Muscle layer of colon (tissue), 2 donors: ENCODE results near the gene SAMD4A.
A peak's percentile ranks its signal among the peaks of the same experiment; 100 is the strongest.

ENCODE experiments used
- H3K27ac ChIP-seq: one replicate; pipeline ENCODE4 v1.7.0; 2013; ENCODE audit warnings: low read depth, mild to moderate bottlenecking, low read length, moderate library complexity
- H3K27me3 ChIP-seq, 2 donors: one replicate each; pipeline ENCODE4 v1.7.0; 2013; ENCODE audit warnings: low read length in 2 of 2, mild to moderate bottlenecking in 2 of 2; ENCODE audit not compliant: insufficient read depth in 2 of 2, control insufficient read depth in 1 of 2
- H3K36me3 ChIP-seq: one replicate; pipeline ENCODE4 v1.7.0; 2013; ENCODE audit warnings: mild to moderate bottlenecking, low read length; ENCODE audit not compliant: insufficient read depth
- H3K4me1 ChIP-seq: one replicate; pipeline ENCODE4 v1.7.0; 2013; ENCODE audit warnings: mild to moderate bottlenecking, low read length; ENCODE audit not compliant: insufficient read depth
- H3K4me3 ChIP-seq, 2 donors: one replicate each; pipeline ENCODE4 v1.7.0; 2013; ENCODE audit warnings: low read length in 2 of 2, low read depth in 1 of 2, mild to moderate bottlenecking in 1 of 2, moderate library complexity in 1 of 2
- H3K9ac ChIP-seq: one replicate; pipeline ENCODE4 v1.7.0; 2013; ENCODE audit warnings: low read length
- H3K9me3 ChIP-seq: one replicate; pipeline ENCODE4 v1.7.0; 2013; ENCODE audit warnings: mild to moderate bottlenecking, low read length
- donor health status: abdominal sarcoma.
- donor health status: Adenocarcinoma of cecum.

SAMD4A gene, protein sequence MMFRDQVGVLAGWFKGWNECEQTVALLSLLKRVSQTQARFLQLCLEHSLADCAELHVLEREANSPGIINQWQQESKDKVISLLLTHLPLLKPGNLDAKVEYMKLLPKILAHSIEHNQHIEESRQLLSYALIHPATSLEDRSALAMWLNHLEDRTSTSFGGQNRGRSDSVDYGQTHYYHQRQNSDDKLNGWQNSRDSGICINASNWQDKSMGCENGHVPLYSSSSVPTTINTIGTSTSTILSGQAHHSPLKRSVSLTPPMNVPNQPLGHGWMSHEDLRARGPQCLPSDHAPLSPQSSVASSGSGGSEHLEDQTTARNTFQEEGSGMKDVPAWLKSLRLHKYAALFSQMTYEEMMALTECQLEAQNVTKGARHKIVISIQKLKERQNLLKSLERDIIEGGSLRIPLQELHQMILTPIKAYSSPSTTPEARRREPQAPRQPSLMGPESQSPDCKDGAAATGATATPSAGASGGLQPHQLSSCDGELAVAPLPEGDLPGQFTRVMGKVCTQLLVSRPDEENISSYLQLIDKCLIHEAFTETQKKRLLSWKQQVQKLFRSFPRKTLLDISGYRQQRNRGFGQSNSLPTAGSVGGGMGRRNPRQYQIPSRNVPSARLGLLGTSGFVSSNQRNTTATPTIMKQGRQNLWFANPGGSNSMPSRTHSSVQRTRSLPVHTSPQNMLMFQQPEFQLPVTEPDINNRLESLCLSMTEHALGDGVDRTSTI

GRCh38 chr14:54566410-54567223 is at the start of gene SAMD4A:
Gene SAMD4A, plus strand, starts transcription at chr14:54567128. Its CDS starts 789 bp downstream, at chr14:54567917.
- Histone ChIP-seq H3K36me3 (peaks cover 1% of the 10 kb centered on the region), H3K27me3 (no peaks in the 10 kb centered on the region), H3K9ac (peak within 1 kb of the TSS; percentile 91), H3K4me1 (peaks cover 25% of the 10 kb centered on the region), H3K27ac (peak within 1 kb of the TSS; percentile 99), H3K9me3 (no peaks in the 10 kb centered on the region), H3K4me3 (peak within 1 kb of the TSS; percentile 89 to 96)

- peaks cover 10% of the 10 kb centered on the region for H3K4me1 ChIP-seq
- no peak overlapping the region for H3K27ac ChIP-seq
- peaks cover 26% of the 10 kb centered on the region for H3K36me3 ChIP-seq
- H3K4me3 ChIP-seq: no peak overlapping the region
- no peak overlapping the region for H3K9ac ChIP-seq
- H3K9me3 ChIP-seq: no peaks in the 10 kb centered on the region
- no peaks in the 10 kb centered on the region for H3K27me3 ChIP-seq
Measured at GRCh38 chr14:54524410-54524809, 42.5 kb upstream of the SAMD4A start.

DNA sequence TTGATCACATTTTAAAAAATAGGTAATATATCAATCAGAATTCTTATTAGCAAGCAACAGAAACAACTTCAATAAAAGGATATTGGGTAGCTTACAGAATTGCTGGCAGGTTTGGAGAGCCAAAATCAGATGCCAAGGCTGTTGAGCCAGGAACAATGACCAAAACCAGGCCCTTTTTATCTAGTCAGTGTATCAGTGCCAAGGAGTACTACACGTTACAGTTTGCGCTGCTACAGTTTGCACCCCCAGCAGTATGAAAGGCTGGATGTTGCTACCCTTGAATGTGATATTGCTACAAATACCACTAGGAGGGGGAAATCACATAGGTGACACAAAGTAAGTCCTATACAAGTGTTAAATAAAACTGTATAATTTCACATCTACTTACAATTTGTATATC is 38.0 kb upstream of the SAMD4A start:
- no peaks in the 10 kb centered on the region for H3K9me3 ChIP-seq
- H3K9ac ChIP-seq: no peak overlapping the region
- no peak overlapping the region for H3K4me3 ChIP-seq
- H3K36me3 ChIP-seq: peaks cover 12% of the 10 kb centered on the region
- H3K27me3 ChIP-seq: no peaks in the 10 kb centered on the region
- peaks cover 12% of the 10 kb centered on the region for H3K4me1 ChIP-seq
- no peak overlapping the region for H3K27ac ChIP-seq

- Histone ChIP-seq H3K9ac (no peak overlapping the region), H3K4me3 (no peak overlapping the region), H3K9me3 (no peaks in the 10 kb centered on the region), H3K27me3 (no peaks in the 10 kb centered on the region), H3K4me1 (peaks cover 12% of the 10 kb centered on the region), H3K36me3 (peaks cover 6% of the 10 kb centered on the region), H3K27ac (no peak overlapping the region)
Measured at GRCh38 chr14:54529811-54530210, 37.1 kb upstream of the SAMD4A start.

GRCh38 chr14:54532111-54533012 is 34.6 kb upstream of the SAMD4A start:
- H3K4me3 ChIP-seq: no peak overlapping the region
- no peak overlapping the region for H3K9ac ChIP-seq
- peaks cover 12% of the 10 kb centered on the region for H3K4me1 ChIP-seq
- no peaks in the 10 kb centered on the region for H3K9me3 ChIP-seq
- no peak overlapping the region for H3K27ac ChIP-seq
- H3K36me3 ChIP-seq: no peaks in the 10 kb centered on the region
- no peaks in the 10 kb centered on the region for H3K27me3 ChIP-seq

DNA sequence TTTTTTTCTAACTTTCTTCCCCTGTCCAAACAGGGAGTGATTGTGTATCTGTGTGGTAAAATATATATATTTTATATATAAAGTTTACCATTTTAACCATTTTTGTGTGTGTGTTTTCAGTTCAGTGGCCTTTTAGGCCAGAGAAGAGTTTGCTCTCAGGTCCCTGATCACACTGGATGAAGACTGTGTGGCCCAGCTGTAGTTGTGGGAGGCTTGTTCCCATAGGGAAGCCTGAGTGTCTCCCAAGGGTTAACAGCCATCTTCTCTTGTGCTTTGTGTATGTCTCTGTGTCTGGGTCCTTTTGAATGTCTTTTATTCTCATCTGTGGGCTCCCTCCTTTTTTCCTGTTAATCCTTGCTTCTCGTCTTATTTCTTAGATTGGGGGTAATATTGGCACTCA is 33.8 kb upstream of the SAMD4A start:
- no peaks in the 10 kb centered on the region for H3K27me3 ChIP-seq
- H3K9ac ChIP-seq: no peak overlapping the region
- no peak overlapping the region for H3K27ac ChIP-seq
- no peak overlapping the region for H3K4me3 ChIP-seq
- peaks cover 12% of the 10 kb centered on the region for H3K4me1 ChIP-seq
- H3K36me3 ChIP-seq: peaks cover 1% of the 10 kb centered on the region
- H3K9me3 ChIP-seq: no peaks in the 10 kb centered on the region

- Histone ChIP-seq H3K4me3 (no peak overlapping the region), H3K9ac (no peak overlapping the region), H3K27me3 (no peaks in the 10 kb centered on the region), H3K36me3 (peaks cover 11% of the 10 kb centered on the region), H3K27ac (no peak overlapping the region), H3K9me3 (no peaks in the 10 kb centered on the region), H3K4me1 (no peaks in the 10 kb centered on the region)
Measured at GRCh38 chr14:54535126-54535525, 31.8 kb upstream of the SAMD4A start.

- H3K4me1 ChIP-seq: no peaks in the 10 kb centered on the region
- no peak overlapping the region for H3K27ac ChIP-seq
- no peak overlapping the region for H3K4me3 ChIP-seq
- H3K36me3 ChIP-seq: peaks cover 11% of the 10 kb centered on the region
- H3K27me3 ChIP-seq: no peaks in the 10 kb centered on the region
- no peaks in the 10 kb centered on the region for H3K9me3 ChIP-seq
- no peak overlapping the region for H3K9ac ChIP-seq
Measured at GRCh38 chr14:54535646-54536045, 31.3 kb upstream of the SAMD4A start.

- H3K27ac ChIP-seq: no peak overlapping the region
- H3K36me3 ChIP-seq: peaks cover 11% of the 10 kb centered on the region
- H3K9me3 ChIP-seq: no peaks in the 10 kb centered on the region
- no peaks in the 10 kb centered on the region for H3K4me1 ChIP-seq
- no peak overlapping the region for H3K4me3 ChIP-seq
- H3K27me3 ChIP-seq: no peaks in the 10 kb centered on the region
- H3K9ac ChIP-seq: no peak overlapping the region
Measured at GRCh38 chr14:54537651-54538050, 29.3 kb upstream of the SAMD4A start.

GRCh38 chr14:54538055-54538454 is 28.9 kb upstream of the SAMD4A start:
- no peak overlapping the region for H3K27ac ChIP-seq
- H3K9ac ChIP-seq: no peak overlapping the region
- no peaks in the 10 kb centered on the region for H3K9me3 ChIP-seq
- H3K36me3 ChIP-seq: peaks cover 11% of the 10 kb centered on the region
- no peaks in the 10 kb centered on the region for H3K27me3 ChIP-seq
- H3K4me1 ChIP-seq: no peaks in the 10 kb centered on the region
- no peak overlapping the region for H3K4me3 ChIP-seq
